Chondrocyte (in vitro differentiated cells): ENCODE data around the gene FAM120B. TPM values are rescaled to one million over a fixed set of nuclear protein-coding genes. Genes with fewer than 3 reads are reported as not detected.

ENCODE experiments used
- DNase-seq: peaks from one replicate; pipeline ENCODE4 v3.0.0; 2021; ENCODE audit warnings: mixed read lengths, low spot score
- H3K27ac Mint-ChIP-seq: one replicate; pipeline ENCODE4 v1.8.0; 2021; ENCODE audit warnings: mild to moderate bottlenecking, moderate library complexity, mixed read lengths; ENCODE audit not compliant: unreplicated experiment
- H3K27me3 Mint-ChIP-seq: 2 replicates; pipeline ENCODE4 v1.8.0; 2021; ENCODE audit warnings: low read depth, mixed read lengths
- H3K36me3 Mint-ChIP-seq: 2 replicates; pipeline ENCODE4 v1.8.0; 2021; ENCODE audit warnings: low read depth, mixed read lengths
- H3K4me1 Mint-ChIP-seq: 2 replicates; pipeline ENCODE4 v1.8.0; 2021; ENCODE audit warnings: low read depth, mild to moderate bottlenecking, mixed read lengths
- H3K4me3 Mint-ChIP-seq: one replicate; pipeline ENCODE4 v1.8.0; 2021; ENCODE audit warnings: mild to moderate bottlenecking, moderate library complexity, mixed read lengths; ENCODE audit not compliant: unreplicated experiment
- H3K9me3 Mint-ChIP-seq: 2 replicates; pipeline ENCODE4 v1.8.0; 2021; ENCODE audit warnings: low read depth, mixed read lengths
- CTCF ChIP-seq: fragments of 200-600 bp; sonication (generic); IDR thresholded peaks from 2 replicates; pipeline ENCODE4 v1.5.0; 2021; ENCODE audit warnings: antibody characterized with exemption, mild to moderate bottlenecking, moderate library complexity
- total RNA-seq: library from RNA; stranded (reverse); gene quantifications from 3 replicates; pipeline ENCODE4 v1.2.1, GENCODE V29; 2021

The FAM120B gene
- total RNA-seq, 1 donor from 2014 or later, result 26.8 TPM

GRCh38 chr6:170444056-170444591 lies 137.6 kb downstream of the FAM120B start:
- TF ChIP-seq CTCF, result no peak
- peak; percentile 64 for DNase-seq
- H3K9me3 Mint-ChIP-seq, result no peaks in the 10 kb centered on the region
- H3K4me1 Mint-ChIP-seq, result peaks cover 25% of the 10 kb centered on the region
- H3K27me3 Mint-ChIP-seq, result no peaks in the 10 kb centered on the region
- H3K27ac Mint-ChIP-seq, result no peak overlapping the region
- no peaks in the 10 kb centered on the region for H3K36me3 Mint-ChIP-seq
- H3K4me3 Mint-ChIP-seq, result no peak overlapping the region

- no peak for TF ChIP-seq CTCF
- Mint-ChIP-seq H3K27ac (no peak overlapping the region), H3K27me3 (no peaks in the 10 kb centered on the region), H3K36me3 (no peaks in the 10 kb centered on the region), H3K9me3 (no peaks in the 10 kb centered on the region), H3K4me3 (no peak overlapping the region), H3K4me1 (peaks cover 18% of the 10 kb centered on the region)
- DNase-seq, result peak; percentile 71
These were observed 138.3 kb downstream of the FAM120B start for GRCh38 chr6:170444811-170445211.

- Mint-ChIP-seq H3K27ac (no peak overlapping the region), H3K9me3 (no peaks in the 10 kb centered on the region), H3K4me3 (no peak overlapping the region), H3K27me3 (no peaks in the 10 kb centered on the region), H3K4me1 (peaks cover 11% of the 10 kb centered on the region), H3K36me3 (no peaks in the 10 kb centered on the region)
- peak; percentile 72 for DNase-seq
- no peak for TF ChIP-seq CTCF
These were observed 138.9 kb downstream of the FAM120B start for GRCh38 chr6:170445487-170445886.

GRCh38 chr6:170445971-170446370 lies 139.4 kb downstream of the FAM120B start:
- no peak for DNase-seq
- TF ChIP-seq CTCF, result no peak
- H3K4me1 Mint-ChIP-seq, result peaks cover 7% of the 10 kb centered on the region
- no peaks in the 10 kb centered on the region for H3K27me3 Mint-ChIP-seq
- H3K4me3 Mint-ChIP-seq, result no peak overlapping the region
- no peaks in the 10 kb centered on the region for H3K36me3 Mint-ChIP-seq
- no peak overlapping the region for H3K27ac Mint-ChIP-seq
- H3K9me3 Mint-ChIP-seq, result no peaks in the 10 kb centered on the region

GRCh38 chr6:170446841-170447560 lies 140.4 kb downstream of the FAM120B start:
- no peak for TF ChIP-seq CTCF
- peak; percentile 89 for DNase-seq
- Mint-ChIP-seq H3K27me3 (no peaks in the 10 kb centered on the region), H3K27ac (no peak overlapping the region), H3K4me3 (no peak overlapping the region), H3K36me3 (no peaks in the 10 kb centered on the region), H3K4me1 (no peaks in the 10 kb centered on the region), H3K9me3 (no peaks in the 10 kb centered on the region)
